T-cell (primary cell): ENCODE results near the gene HNRNPA2B1. TPM values are rescaled to one million over a fixed set of nuclear protein-coding genes. Genes with fewer than 3 reads are reported as not detected.
"Not testable (repeated sequence)": the region's sequence is repeated elsewhere in the genome, so short reads cannot be mapped to it uniquely, and the experiment has no call there.

Experiments
- ATAC-seq, 4 experiments: fragments of 200-7000 bp in 3 of 4; fragments of 150-1000 bp in 1 of 4; cut with Tn5 transposase; replicated peaks in 1 of 4; 1 replicate in 3 of 4; 2 replicates in 1 of 4; pipeline ENCODE4 v1.10.0; 2021; ENCODE audit warnings: moderate library complexity in 3 of 4, mild to moderate bottlenecking in 2 of 4, moderate number of reproducible peaks in 1 of 4
- CTCF ChIA-PET, 2 donors: fragments of 300-600 bp; sonication (Branson Sonifier 250); formaldehyde crosslinking; loops; one replicate each; lab custom pipeline; 2022; ENCODE audit warnings: antibody characterized with exemption in 2 of 2; lab: Charles Lee
- POLR2A ChIA-PET, 2 donors: fragments of 300-600 bp; sonication (Branson Sonifier 250); formaldehyde crosslinking; loops; one replicate each; lab custom pipeline; 2022; ENCODE audit warnings: antibody characterized with exemption in 2 of 2; lab: Charles Lee
- DNase-seq, 35 experiments: peaks; one replicate each; pipeline versions ENCODE4 v3.0.0 to v3.0.0-alpha.2; 2013 to 2023
- H3K27ac ChIP-seq: one replicate; pipeline ENCODE4 v1.5.1; 2013; ENCODE audit warnings: low read length
- H3K27me3 ChIP-seq, 2 experiments: replicated peaks in 1 of 2; 1 replicate in 1 of 2; 2 replicates in 1 of 2; pipeline versions ENCODE4 v1.6.1 to v1.7.0; 2013; ENCODE audit warnings: low read length in 1 of 2, mixed read lengths in 1 of 2; ENCODE audit not compliant: control insufficient read depth in 2 of 2, insufficient read depth in 2 of 2; ENCODE audit errors: extremely low read depth in 1 of 2
- H3K36me3 ChIP-seq, 2 donors: 1 replicate in 1 of 2; 2 replicates in 1 of 2; pipeline versions ENCODE4 v1.6.1 to v1.7.0; 2013; ENCODE audit warnings: low read length in 1 of 2; ENCODE audit not compliant: control insufficient read depth in 2 of 2, insufficient read depth in 1 of 2; ENCODE audit errors: extremely low read depth in 1 of 2
- H3K4me1 ChIP-seq, 2 experiments: 1 replicate in 1 of 2; 2 replicates in 1 of 2; pipeline versions ENCODE4 v1.6.1 to v1.7.0; 2013; ENCODE audit warnings: low read length in 2 of 2, mixed read lengths in 1 of 2; ENCODE audit not compliant: insufficient read depth in 2 of 2, control insufficient read depth in 1 of 2; ENCODE audit errors: extremely low read depth in 1 of 2
- H3K4me3 ChIP-seq, 2 donors: 1 replicate in 1 of 2; 2 replicates in 1 of 2; pipeline versions ENCODE4 v1.5.1 to v1.7.0; 2013; ENCODE audit warnings: mild to moderate bottlenecking in 2 of 2, low read length in 1 of 2, moderate library complexity in 1 of 2; ENCODE audit not compliant: control insufficient read depth in 1 of 2; ENCODE audit errors: extremely low read depth in 1 of 2
- H3K9me3 ChIP-seq: 2 replicates; pipeline ENCODE4 v1.7.0; 2013
- H3K27ac Mint-ChIP-seq, 2 donors: one replicate each; pipeline ENCODE4 v1.8.0; 2020 to 2021; ENCODE audit warnings: mild to moderate bottlenecking in 2 of 2, mixed read lengths in 2 of 2
- H3K27me3 Mint-ChIP-seq, 2 donors: one replicate each; pipeline ENCODE4 v1.8.0; 2021 to 2022; ENCODE audit warnings: mixed read lengths in 2 of 2
- H3K36me3 Mint-ChIP-seq: one replicate; pipeline ENCODE4 v1.8.0; 2021; ENCODE audit warnings: mixed read lengths
- H3K4me1 Mint-ChIP-seq, 3 donors: one replicate each; pipeline ENCODE4 v1.8.0; 2020 to 2022; ENCODE audit warnings: mixed read lengths in 3 of 3, mild to moderate bottlenecking in 1 of 3
- H3K4me3 Mint-ChIP-seq, 3 donors: one replicate each; pipeline ENCODE4 v1.8.0; 2020 to 2022; ENCODE audit warnings: mild to moderate bottlenecking in 3 of 3, mixed read lengths in 3 of 3, moderate library complexity in 3 of 3
- H3K9me3 Mint-ChIP-seq, 3 donors: one replicate each; pipeline ENCODE4 v1.8.0; 2020 to 2022; ENCODE audit warnings: mixed read lengths in 3 of 3
- WGBS: methylation state at CpG from one replicate; pipeline ENCODE4 v1.1.5; 2013; ENCODE audit warnings: missing lambda C conversion rate; ENCODE audit not compliant: insufficient coverage; 5-methylcytosine and 5-hydroxymethylcytosine counted together
- total RNA-seq, 35 experiments: library from RNA in 6 of 35; stranded (reverse) in 6 of 35; fragments of 120-200 nt in 1 of 35; gene quantifications; one replicate each; pipeline versions ENCODE4 v1.2.1 to v1.2.4 and lab custom pipeline; 2013 to 2026

The HNRNPA2B1 gene
- total RNA-seq, 5 donors from 2014 or later (not counting 1 experiment from before 2014, with no cell fraction given) = 388 to 478 (median 411) TPM

DNA sequence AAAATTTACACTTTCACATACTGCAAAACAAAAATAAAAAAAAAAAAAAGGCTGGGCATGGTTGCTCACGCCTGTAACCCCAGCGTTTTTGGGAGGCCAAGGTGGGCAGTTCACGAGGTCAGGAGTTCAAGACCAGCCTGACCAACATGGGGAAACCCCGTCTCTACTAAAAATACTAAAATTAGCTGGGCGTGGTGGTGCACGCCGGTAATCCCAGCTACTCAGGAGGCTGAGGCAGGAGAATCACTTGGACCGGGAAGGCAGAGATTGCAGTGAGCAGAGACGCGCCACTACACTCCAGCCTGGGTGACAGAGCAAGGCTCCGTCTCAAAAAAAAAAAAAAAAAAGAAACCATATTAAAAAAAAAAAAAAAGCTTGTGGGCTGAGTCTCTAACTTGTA is 5.8 kb downstream of the HNRNPA2B1 start:
- H3K9me3 Mint-ChIP-seq, H3K4me3 ChIP-seq, H3K9me3 ChIP-seq, H3K27me3 ChIP-seq, H3K27me3 Mint-ChIP-seq: not testable (repeated sequence)
- peak overlapping the region; percentile 47 for H3K27ac ChIP-seq
- Mint-ChIP-seq H3K27ac (peak overlapping the region; percentile 84 to 92), H3K4me3 (peak overlapping the region; percentile 65 to 96 (median 72)), H3K36me3 (peaks cover 85% of the 10 kb centered on the region), H3K4me1 (peaks cover 72 to 91% (median 76%) of the 10 kb centered on the region in 3 donors)
- 37% methylated on average over 2 of the region's 11 CpGs for WGBS
- peak in 1 of 4 experiments; percentile 5 for ATAC-seq
- peaks cover 6 to 78% of the 10 kb centered on the region in 2 donors for H3K36me3 ChIP-seq
- peak in 1 of 35 experiments; percentile 24 for DNase-seq
- CTCF ChIA-PET = interaction anchor here (0.6 to 2.3 kb wide), 19 partner anchors 28 to 966 kb away, joined by 3 to 8 read pairs (median 3); partner anchors contain the start of gene NFE2L3 (in 1 of the 2)
- H3K4me1 ChIP-seq = peaks cover 37 to 65% of the 10 kb centered on the region in 2 experiments
- POLR2A ChIA-PET = interaction anchor here (0.5 to 1.5 kb wide), 21 partner anchors 8 to 1833 kb away, joined by 3 to 15 read pairs (median 4); partner anchors contain the start of gene NFE2L3 (in 1 of the 2)

DNA sequence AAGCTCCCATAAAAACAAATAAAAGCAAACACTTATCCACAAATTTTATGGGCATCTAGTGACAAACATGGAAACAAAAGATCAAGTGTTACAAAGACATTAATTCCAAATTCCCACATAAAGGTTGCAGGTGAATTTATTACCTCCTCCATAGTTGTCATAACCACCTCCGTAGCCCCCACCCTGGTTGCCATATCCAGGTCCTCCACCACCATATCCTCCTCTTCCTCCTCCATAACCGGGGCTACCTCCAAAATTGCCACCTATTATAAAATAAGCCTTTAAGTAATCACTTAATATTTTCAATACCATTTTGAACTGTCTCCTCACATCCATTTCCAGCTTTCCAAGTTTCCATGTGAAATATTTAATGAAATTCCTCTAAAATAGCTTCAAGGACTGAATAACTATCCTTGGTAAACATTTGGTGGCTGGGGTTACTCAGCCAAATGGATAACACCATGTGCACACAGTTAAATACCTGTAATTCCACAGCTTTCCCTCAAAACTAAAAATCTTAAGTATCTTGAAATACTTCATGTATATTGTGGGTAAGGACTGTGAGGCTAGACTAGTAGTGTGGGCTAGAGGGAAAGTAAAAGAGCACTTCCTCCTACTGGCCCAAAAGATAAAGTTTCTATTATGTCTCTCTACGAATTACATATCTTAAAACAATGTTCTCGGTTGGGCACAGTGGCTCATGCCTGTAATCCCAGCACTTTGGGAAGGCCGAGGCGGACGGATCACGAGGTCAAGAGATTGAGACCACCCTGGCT is 6.9 kb downstream of the HNRNPA2B1 start:
- peaks cover 6 to 86% of the 10 kb centered on the region in 2 donors for H3K36me3 ChIP-seq
- H3K4me3 ChIP-seq = no peak overlapping the region
- ATAC-seq = peak in 2 of 4 experiments; percentile 11 to 31
- Mint-ChIP-seq H3K4me1 (peaks cover 83 to 91% (median 87%) of the 10 kb centered on the region in 3 donors), H3K27me3 (no peaks in the 10 kb centered on the region), H3K36me3 (peaks cover 85% of the 10 kb centered on the region), H3K4me3 (peak overlapping the region; percentile 65 to 96 (median 72)), H3K27ac (peak overlapping the region; percentile 84 to 92), H3K9me3 (no peaks in the 10 kb centered on the region)
- no peaks in the 10 kb centered on the region for H3K9me3 ChIP-seq
- WGBS = 67% methylated on average over 1 of the region's 8 CpGs
- ChIA-PET CTCF (interaction anchor here (0.6 to 2.3 kb wide), 4 partner anchors 14 to 115 kb away, joined by 3 to 7 read pairs (median 4); no protein-coding TSS in a partner anchor), POLR2A (interaction anchor here (0.6 to 1.6 kb wide), 4 partner anchors 14 to 45 kb away, joined by 3 to 8 read pairs (median 5); no protein-coding TSS in a partner anchor)
- no peaks in the 10 kb centered on the region for H3K27me3 ChIP-seq
- peak in 1 of 35 experiments; percentile 34 for DNase-seq
- peak overlapping the region; percentile 47 for H3K27ac ChIP-seq
- peaks cover 39 to 70% of the 10 kb centered on the region in 2 experiments for H3K4me1 ChIP-seq

DNA sequence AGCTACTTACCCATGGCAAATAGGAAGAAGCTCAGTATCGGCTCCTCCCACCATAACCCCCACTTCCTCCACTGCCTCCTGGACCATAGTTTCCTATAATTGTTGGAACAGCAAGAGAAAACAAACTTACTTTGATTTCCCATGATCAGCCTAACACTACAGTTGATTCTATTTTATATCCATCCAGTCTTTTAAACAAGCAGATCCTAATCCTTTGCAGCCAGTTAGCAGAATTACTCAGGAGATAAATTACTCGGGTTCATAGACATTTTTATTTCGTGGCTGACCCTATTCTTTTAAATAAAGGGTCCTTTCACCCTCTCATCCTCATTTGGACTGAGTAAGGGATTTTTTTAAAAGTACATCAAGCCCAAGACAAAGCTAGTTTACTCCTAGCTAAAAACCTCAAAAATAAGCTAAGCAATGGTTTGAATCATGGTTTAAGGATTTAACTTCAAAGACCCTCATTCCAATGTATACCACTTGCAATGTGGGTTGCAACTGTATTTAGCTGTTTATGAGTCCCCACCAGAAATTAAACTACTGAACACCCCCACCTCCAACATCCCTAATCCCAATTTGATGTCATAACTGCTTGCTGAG is 8.0 kb downstream of the HNRNPA2B1 start:
- Histone ChIP-seq H3K27me3 (no peaks in the 10 kb centered on the region), H3K9me3 (no peaks in the 10 kb centered on the region), H3K27ac (peak overlapping the region; percentile 47), H3K4me1 (peaks cover 44 to 63% of the 10 kb centered on the region in 2 experiments), H3K4me3 (no peak overlapping the region), H3K36me3 (peaks cover 6 to 94% of the 10 kb centered on the region in 2 donors)
- Mint-ChIP-seq H3K9me3 (no peaks in the 10 kb centered on the region), H3K36me3 (peaks cover 83% of the 10 kb centered on the region), H3K4me3 (peak overlapping the region; percentile 29 to 96 (median 65)), H3K27me3 (no peaks in the 10 kb centered on the region), H3K4me1 (peaks cover 92 to 94% (median 92%) of the 10 kb centered on the region in 3 donors), H3K27ac (peak overlapping the region; percentile 83 to 92)
- ATAC-seq (no peak), DNase-seq (peak in 1 of 35 experiments; percentile 34)
- 40% methylated on average over 1 of the region's 3 CpGs for WGBS
- ChIA-PET CTCF (interaction anchor here (0.7 to 2.4 kb wide), 14 partner anchors 8 to 114 kb away, joined by 3 to 9 read pairs (median 4); partner anchors contain the start of genes HNRNPA2B1 (in 1 of the 2) and NFE2L3 (in 1 of the 2)), POLR2A (interaction anchor here (0.6 to 2.8 kb wide), 20 partner anchors 7 to 1498 kb away, joined by 3 to 19 read pairs (median 4); partner anchors contain the start of genes HNRNPA2B1 (in 2 of the 2), CBX3 (in 1 of the 2) and NFE2L3 (in 1 of the 2))

DNA sequence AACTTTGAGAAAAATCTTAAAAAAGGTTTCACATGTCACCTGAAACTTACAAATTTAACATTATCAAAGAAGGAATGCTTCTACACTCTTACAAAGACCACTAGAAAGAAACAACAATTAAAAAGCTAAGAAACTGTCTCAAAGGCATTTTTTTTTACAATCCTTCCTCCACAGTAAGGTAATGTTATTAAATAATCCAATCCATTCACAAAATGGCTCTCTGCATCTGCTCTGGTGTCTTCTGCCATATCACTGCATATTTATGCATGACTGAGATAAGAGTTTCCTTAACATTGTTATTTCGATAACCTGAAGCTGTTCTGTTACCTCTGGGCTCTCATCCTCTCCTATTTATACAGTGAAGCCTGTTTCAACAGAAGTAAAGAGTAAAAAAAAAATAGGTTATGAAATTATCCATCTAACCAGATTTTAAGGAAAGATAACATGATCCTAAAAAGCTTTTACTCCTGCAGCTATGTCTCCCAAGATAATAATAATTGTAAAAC is 8.5 kb downstream of the HNRNPA2B1 start:
- ATAC-seq = no peak
- Mint-ChIP-seq H3K4me1 (peaks cover 92 to 94% (median 92%) of the 10 kb centered on the region in 3 donors), H3K4me3 (peak overlapping the region; percentile 17 to 96 (median 29)), H3K27me3 (no peaks in the 10 kb centered on the region), H3K27ac (peak overlapping the region; percentile 83 to 92), H3K9me3 (no peaks in the 10 kb centered on the region), H3K36me3 (peaks cover 81% of the 10 kb centered on the region)
- CTCF ChIA-PET = interaction anchor here (0.7 to 2.4 kb wide), 14 partner anchors 8 to 114 kb away, joined by 3 to 9 read pairs (median 4); partner anchors contain the start of genes HNRNPA2B1 (in 1 of the 2) and NFE2L3 (in 1 of the 2)
- POLR2A ChIA-PET = interaction anchor here (0.6 to 2.8 kb wide), 19 partner anchors 8 to 1499 kb away, joined by 3 to 19 read pairs (median 5); partner anchors contain the start of genes HNRNPA2B1 (in 2 of the 2), CBX3 (in 1 of the 2) and NFE2L3 (in 1 of the 2)
- Histone ChIP-seq H3K4me1 (peaks cover 44 to 58% of the 10 kb centered on the region in 2 experiments), H3K36me3 (peaks cover 3 to 89% of the 10 kb centered on the region in 2 donors), H3K9me3 (no peaks in the 10 kb centered on the region), H3K27me3 (no peaks in the 10 kb centered on the region), H3K27ac (peak overlapping the region; percentile 47), H3K4me3 (no peak overlapping the region)
- no CpG with 5 or more reads among the region's 1 CpG for WGBS
- DNase-seq = peak in 1 of 35 experiments; percentile 12

DNA sequence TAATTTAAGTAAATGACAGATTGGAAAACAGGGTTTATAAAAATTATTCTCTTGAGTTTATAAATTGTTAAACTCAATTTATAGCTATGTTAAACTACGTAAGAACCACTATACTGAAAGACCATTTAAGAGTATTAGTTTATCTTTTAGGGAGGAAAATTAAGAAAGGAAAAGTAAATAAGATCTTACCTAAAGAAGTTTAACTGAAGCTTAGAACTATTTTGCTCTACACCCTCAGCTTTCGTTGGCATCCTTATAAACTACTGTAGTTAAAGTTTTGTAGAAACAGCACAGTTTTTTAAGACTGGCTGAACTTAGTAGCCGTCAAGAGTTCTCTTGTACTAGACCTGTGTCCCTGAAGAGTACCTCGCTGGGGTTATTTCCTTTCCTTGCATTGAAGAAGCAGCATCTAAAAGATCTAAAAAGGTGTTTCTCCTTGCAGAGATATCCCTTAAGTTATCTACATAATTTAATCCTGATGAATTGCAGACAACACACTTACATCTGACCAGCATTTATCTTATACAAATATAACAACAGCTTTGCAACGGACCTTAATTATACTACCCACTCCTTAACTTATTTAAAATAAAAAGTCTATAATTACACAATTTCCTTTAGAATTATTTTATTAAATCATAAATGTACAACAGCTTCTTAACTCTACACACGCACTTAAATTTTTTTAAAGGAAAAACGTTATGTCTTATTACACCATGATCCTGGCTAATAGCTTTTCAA is 9.1 kb downstream of the HNRNPA2B1 start:
- Histone ChIP-seq H3K36me3 (peaks cover 0 to 83% of the 10 kb centered on the region in 2 donors), H3K4me1 (peaks cover 45 to 52% of the 10 kb centered on the region in 2 experiments), H3K9me3 (no peaks in the 10 kb centered on the region), H3K4me3 (no peak overlapping the region), H3K27ac (peak overlapping the region; percentile 47), H3K27me3 (no peaks in the 10 kb centered on the region)
- ATAC-seq (no peak), DNase-seq (peak in 1 of 35 experiments; percentile 19)
- peak overlapping the region; percentile 76 to 92 for H3K27ac Mint-ChIP-seq
- peaks cover 92 to 94% (median 92%) of the 10 kb centered on the region in 3 donors for H3K4me1 Mint-ChIP-seq
- H3K4me3 Mint-ChIP-seq = peak overlapping the region in 2 of 3 donors; percentile 32 to 96
- H3K36me3 Mint-ChIP-seq = peaks cover 77% of the 10 kb centered on the region
- CTCF ChIA-PET = interaction anchor here (0.7 to 2.4 kb wide), 13 partner anchors 9 to 299 kb away, joined by 3 to 9 read pairs (median 4); partner anchors contain the start of genes HNRNPA2B1 (in 1 of the 2) and NFE2L3 (in 1 of the 2)
- WGBS = 69% methylated on average over 4 of the region's 7 CpGs
- no peaks in the 10 kb centered on the region for H3K27me3 Mint-ChIP-seq
- POLR2A ChIA-PET = interaction anchor here (0.5 to 2.8 kb wide), 23 partner anchors 9 to 298 kb away, joined by 3 to 19 read pairs (median 5); partner anchors contain the start of genes HNRNPA2B1 (in 2 of the 2), CBX3 (in 1 of the 2) and NFE2L3 (in 1 of the 2)
- no peaks in the 10 kb centered on the region for H3K9me3 Mint-ChIP-seq
